NCI-H748 (cell line): ENCODE measurements around the gene ETFB.

Experiments used
- DNase-seq: peaks from one replicate; lab custom pipeline; 2025; ENCODE audit not compliant: unreplicated experiment; lab: John Stamatoyannopoulos, UW

ETFB gene

DNA sequence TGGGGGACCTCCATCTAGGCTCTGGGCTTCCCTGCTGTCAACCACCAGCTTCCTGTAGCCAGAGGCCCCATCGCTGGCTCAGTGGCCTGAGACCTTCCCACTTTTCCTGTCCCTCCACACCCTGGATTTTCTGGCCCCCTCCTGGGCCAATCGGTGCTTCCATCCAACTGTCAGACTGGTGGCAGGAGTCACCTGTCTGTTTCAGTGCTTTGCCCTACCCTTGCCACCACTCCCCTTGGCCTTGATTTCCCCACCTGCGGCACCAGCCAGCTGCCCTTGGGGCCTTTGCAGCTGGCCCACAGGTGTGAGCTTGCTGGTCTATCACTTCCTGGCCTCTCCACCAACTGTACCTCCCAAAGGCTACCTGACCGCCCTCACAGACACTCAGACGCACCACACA lies 36.8 kb downstream of the ETFB start:
- no peak for DNase-seq

GRCh38 chr19:51327066-51328001 lies 38.9 kb downstream of the ETFB start:
- DNase-seq, result no peak

DNA sequence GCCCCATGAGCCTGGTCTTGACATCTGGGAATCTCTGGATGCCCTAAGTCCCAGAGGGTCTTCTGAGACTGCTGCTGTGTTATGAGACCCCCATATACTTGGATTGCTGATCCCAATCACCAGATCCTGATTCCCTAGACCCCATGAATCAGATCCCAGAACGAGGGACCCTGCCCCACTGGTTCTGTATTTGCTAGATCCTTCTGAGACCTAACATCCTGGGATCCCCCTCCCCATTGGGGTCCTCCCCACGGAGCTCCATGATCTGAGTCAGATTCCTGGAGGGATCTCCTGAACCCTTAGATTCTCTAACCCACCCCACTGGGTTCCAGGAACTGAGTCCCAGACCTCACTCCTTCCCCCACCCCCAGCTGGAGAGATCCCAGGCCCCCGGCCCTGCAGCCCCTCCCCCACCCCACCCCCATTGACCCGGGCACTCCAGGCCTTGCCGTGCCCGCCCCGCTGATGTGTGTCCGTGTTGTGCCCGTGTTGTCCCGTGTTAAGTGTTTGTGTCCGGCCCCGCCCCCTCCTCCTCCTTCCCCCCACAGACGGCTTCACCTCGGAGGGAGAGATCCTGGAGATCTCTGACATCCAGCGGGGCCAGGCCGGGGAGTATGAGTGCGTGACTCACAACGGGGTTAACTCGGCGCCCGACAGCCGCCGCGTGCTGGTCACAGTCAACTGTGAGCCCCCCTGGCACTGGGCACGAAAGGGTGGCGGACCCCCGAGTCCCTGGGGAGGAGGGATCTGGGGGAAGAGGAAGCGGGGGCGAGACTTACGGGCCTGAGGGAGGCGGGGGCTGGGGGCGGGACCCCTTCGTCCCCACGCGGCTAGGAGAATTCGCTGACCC lies 39.7 kb downstream of the ETFB start:
- no peak for DNase-seq

GRCh38 chr19:51325161-51325976 lies 40.8 kb downstream of the ETFB start:
- DNase-seq, result no peak

GRCh38 chr19:51324167-51324481 lies 42.1 kb downstream of the ETFB start:
- no peak for DNase-seq

- DNase-seq, result no peak
Measured at GRCh38 chr19:51323481-51324166, 42.6 kb downstream of the ETFB start.

DNA sequence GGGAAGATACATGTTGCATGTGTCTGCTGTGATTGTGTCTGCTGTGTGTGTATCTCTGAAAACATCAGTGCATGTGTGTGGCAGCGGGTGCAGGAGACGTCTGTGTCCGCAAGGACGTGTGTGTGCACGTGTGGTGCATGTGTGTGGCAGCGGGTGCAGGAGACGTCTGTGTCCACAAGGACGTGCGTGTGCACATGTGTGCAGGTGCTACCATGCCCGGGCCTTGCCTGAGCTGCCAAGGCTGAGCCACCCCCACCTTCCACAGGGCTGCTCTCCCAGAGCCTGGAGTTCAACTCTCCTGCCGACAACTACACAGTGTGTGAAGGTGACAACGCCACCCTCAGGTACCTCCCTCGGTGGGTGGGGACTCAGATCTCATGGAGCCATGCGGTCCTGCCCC lies 44.4 kb downstream of the ETFB start:
- no peak for DNase-seq

GRCh38 chr19:51320280-51320657 lies 45.9 kb downstream of the ETFB start:
- no peak for DNase-seq

DNA sequence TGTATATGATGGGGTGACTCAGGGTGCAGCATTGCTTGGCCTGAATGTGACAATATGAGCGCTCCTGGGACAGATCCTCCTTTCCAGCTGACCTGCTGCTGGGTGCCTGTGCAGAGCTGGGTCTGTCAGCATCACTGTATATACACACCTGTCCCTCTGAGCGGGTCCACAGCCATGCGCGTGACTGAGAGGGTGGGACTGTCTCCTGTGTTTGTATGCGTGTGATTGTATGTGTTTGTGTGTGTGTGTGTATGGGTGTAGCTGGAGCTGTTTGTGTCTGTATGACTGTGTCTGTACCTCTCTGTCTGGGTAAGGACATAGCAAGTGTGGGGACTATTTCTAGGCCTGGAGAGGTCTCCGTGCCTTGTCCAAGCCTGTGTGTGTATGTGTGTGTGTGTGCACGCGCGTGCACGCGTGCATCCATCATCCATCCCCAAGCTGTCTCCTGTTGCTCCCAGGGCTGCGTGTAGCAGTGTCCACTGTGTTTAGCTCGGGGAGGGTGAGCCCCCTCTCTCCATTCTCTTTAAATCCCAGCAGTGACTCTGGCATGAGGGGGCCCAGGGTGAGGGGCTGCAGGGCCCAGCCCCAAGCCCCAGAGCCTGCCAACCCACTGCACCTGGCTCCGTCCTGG lies 46.4 kb downstream of the ETFB start:
- no peak for DNase-seq

- DNase-seq, result no peak
Measured at GRCh38 chr19:51318687-51319648, 47.2 kb downstream of the ETFB start.

DNA sequence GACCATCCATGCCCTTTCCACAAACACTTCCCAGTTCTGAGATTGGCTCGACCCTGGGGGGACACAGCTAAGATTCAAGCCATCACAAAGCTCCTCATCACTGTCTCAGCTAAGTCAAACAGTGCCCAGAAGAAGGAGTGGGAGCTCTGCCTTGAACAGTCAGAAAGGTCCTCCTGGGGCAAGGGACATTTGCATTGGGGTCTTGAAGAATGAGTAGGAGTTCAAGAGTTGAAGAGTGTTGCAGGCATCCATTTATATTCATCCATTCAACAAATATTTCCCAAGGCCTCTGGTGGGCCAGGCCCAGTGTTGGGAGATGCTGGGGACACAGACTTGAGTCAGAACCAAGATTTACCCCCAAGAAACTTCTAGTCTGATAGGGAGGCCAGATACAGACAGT lies 48.2 kb downstream of the ETFB start:
- DNase-seq, result no peak

DNA sequence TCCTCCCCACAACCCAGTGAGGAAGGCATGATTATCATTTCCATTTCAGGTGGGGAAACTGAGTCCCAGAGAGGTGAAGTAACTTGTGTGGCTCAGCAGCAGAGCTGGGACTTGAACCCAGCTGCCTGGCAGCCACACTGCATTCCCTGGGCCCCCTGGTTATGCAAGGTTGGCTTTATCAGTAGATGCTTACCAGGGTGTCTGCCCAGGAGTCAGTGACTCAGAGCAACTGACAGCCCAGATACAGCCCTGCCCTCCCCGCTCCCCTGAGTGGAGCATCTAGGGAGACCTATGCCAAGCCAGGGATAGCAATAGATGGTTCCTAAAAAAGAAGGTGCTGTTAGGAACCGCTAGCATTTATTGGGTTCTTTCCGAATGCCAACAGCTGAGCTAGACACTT lies 48.8 kb downstream of the ETFB start:
- DNase-seq, result no peak

- DNase-seq, result no peak
Measured at GRCh38 chr19:51316688-51317087, 49.5 kb downstream of the ETFB start.

DNA sequence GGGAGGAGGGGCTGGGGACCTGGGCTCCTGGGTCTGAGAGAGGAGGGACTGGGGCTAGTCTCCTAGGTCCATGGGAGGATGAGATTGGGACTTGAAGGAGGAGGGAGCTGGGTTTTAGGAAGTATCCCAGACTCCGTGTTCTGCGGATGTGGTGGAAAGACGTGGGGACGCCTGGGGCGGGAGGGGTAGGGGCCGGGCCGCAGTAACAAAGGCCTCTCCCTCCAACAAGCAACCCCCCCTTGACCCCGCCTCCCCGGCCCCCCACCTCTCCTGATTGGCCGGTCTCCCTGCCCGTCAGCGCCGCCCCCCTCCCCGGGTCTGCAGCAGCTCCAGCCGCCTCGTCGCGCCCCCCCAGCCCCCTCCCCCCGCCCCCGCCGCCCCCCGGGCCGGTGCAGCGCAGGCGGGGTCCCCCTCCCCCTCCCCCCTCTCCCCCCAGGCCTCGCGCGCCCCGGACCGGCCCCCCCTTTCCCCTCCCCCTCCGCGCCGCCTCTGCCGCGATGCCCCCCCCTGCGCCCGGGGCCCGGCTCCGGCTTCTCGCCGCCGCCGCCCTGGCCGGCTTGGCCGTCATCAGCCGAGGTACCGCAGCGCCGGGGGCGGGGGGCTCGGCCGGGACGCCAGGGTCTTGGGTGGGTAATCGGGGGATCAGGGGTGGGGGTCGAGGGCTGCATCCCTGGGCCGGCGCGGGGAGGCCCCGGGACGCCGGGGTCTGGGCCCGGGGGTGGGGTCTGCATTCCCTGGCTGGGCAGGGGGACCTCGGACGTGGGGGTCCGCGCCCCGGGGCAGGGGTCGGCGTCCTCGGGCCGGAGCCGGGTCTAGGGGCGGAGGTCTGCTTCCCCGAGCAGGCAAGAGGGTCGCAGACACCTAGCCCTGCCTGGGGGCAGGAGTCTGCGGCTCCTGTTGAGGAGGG lies 54.6 kb downstream of the ETFB start, which contains the start of gene IGLON5:
IGLON5 (plus strand) TSS at position 294 of the 907 bp plus-strand sequence; CDS start at position 498, 204 bp downstream.
- DNase-seq, result no peak

DNA sequence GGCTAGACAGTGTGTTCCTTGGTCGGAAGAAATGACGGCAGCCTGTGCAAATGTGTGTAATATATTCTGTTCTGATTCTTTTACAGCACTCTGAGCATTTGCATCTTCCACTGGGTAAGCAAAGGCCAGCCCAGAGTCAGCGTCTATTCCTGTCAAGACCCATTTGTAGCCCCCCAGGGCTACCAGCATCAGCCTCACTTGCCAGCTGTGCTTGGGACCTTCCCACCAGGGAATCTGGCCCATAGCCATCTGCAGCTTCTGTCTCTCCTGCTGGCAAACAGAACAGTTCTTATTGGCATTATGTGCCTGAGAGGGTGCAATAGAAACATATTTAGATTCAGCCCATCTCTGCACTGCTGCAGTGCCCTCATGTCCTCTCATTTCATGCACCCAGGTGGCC lies 60.7 kb downstream of the ETFB start:
- DNase-seq, result no peak

GRCh38 chr19:51301266-51301665 lies 64.9 kb downstream of the ETFB start:
- DNase-seq, result no peak

DNA sequence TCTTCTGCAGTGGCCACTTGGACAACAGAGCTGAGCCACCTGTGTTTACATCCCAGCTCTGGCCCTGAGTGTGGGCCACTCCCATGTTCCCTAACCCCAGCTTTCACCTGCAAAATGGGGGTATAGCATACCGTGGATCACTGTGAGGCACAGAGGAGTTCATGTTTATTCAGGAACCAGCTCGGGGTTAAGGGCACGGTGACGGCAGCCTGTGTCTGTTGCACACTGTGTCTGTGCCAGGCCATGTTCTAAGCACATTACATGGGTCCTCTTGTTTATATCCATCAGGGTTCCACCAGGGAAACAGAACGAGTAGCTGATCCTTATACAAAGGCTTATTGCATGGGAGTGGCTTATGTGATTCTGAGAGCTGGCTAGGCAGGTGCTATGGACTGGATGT lies 68.8 kb downstream of the ETFB start:
- DNase-seq, result no peak
